NT2/D1 (cell line): ENCODE results near the gene TCP11L1.

ENCODE experiments used
- SUZ12 ChIP-seq: IDR thresholded peaks from 2 replicates; pipeline ENCODE4 v1.6.1; 2011; ENCODE audit not compliant: insufficient read length, insufficient read depth; ENCODE audit errors: extremely low read depth
- YY1 ChIP-seq: IDR thresholded peaks from 2 replicates; pipeline ENCODE4 v1.6.1; 2011; ENCODE audit not compliant: insufficient read length, insufficient read depth

DNA sequence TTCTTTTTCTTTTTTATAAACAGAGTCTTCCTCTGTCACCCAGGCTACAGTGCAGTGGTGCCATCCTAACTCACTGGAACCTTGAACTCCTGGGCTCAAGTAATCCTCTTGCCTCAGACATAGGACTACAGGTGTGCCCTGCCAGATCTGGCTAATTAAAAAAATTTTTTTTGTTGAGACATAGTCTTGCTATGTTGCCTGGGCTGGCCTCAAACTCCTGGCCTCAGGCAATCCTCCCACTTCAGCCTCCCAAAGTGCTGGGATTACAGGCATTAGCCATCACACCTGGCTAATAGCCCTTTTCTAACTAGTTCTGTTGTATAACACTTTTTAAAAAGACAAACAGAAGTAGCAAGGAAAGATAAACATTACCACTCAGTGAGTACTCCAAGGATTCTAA is 64.5 kb downstream of the TCP11L1 start:
- TF ChIP-seq SUZ12 (no peak), YY1 (no peak)
